ENCODE data around the gene MYL12B.

The MYL12B gene

DNA sequence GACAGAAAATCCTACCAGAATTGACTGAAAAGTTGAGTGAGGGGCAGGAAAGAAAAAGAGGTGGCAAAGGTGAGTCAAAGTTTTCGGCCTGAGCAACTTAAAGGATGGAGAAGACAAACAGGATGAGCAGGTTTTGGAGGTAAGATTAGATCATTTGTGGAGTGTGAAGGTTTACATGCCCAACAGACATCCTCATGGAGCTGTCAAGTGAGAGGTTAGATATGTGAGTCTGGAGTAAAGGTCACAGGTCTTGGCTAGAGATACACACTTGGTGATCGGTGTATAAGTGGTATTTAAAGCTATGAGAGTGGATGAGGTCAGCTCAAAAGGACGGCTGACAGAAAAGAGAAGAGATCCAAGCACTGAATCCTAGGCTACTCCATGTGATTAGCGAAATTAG is 25.5 kb upstream of the MYL12B start:
- no peak for DNase-seq

DNA sequence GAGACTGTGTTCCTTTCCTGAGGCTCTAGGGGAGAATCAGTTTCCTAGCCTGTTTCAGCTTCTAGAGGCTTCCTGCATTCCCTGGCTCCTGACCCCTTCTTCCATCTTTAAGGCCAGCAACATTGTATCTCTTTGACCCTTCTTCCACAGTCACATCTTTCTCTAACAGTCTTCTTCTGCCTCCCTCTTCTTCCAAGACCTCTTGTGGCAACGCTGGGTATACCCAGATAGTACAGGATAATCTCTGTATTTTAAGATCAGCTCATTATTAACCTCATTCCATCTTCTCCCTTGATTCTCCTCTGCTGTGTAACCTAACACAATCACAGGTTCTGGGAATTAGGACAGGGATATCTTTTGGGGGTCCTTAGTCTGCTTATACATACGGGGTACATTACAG is 23.2 kb upstream of the MYL12B start:
- no peak for DNase-seq

DNA sequence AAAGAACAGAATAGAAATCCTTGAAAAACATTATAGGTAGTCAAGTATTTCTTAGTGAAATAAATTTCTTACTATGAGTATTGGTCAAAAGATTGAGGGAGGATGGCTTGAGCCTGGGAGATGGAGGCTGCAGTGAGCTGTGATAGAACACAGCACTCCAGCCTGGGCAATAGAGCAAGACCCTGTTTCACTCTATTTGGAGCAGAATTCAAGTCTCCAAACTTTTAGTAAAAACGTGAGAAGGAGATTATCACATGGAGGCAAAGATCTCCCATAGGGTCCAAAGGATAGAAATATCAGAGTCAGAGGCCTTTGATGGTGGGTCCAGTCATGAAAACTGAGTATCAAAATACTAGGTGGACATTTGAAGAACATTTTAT is 16.8 kb upstream of the MYL12B start:
- no peak for DNase-seq

DNA sequence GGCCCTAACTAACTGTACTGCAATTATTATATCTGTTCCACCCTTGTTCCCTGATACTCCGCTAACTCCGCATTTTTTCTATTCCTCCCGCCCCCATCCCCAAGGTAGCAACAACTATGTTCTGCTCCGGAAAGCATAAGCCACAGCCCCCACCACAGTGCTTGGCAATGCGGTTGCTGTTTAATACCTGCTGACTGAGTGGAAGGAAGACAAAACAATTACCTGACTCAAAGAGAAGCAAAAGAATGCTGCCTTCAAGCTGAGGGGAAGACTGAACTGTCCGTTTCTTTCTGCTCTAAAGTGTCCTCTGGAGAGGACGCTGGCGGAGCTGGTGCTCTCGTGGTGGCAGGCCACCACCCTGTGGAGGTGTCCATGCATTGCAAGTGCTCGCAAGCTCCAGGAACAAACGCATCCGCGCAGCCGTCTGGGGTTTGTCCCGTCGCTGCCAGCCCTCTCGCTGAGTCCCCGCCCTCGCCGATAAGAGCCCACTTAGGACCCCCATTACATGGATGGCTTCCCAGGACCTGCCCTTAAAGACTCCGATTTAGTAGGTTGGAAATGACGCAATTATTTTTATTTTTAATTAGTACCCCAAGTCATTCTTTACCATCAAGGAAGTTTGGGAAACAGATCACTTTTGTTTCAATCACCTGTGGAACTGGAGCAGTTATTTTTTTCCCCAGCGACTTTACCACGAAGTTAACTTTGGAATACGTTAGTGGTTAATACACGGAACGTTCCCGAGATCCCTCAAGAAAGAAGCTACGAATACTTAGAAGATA is 15.9 kb upstream of the MYL12B start:
- DNase-seq: peak; percentile 50

DNA sequence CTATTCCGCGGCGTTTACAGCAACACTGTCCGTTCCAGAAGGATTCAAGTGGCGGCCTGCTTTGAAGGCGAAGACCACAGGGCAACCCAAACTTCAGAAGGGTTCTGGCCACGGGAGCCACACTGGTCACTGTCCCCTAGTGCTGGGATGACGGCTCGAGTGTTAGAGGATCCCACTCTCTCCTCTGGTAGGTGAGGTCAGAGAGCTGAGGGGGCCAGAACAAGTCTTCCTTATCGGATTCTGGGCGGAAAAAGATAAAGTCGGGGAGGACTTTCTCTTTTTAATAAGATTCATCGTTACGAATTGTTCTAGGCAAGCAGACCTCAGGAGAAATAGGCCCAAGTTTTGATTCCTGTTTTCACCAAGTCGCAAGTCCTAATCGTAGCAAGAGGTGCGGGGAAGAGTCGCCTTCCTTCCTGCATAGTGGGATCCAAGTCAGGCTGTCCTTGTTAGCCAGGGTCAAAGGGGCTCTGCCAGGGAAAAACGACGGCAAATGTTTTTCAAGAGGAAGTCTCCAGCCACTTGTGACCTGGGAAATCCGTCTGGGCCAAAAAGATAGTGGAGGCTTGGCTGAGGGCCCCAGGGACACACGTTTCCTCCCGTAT is 15.2 kb upstream of the MYL12B start:
- DNase-seq: no peak

DNA sequence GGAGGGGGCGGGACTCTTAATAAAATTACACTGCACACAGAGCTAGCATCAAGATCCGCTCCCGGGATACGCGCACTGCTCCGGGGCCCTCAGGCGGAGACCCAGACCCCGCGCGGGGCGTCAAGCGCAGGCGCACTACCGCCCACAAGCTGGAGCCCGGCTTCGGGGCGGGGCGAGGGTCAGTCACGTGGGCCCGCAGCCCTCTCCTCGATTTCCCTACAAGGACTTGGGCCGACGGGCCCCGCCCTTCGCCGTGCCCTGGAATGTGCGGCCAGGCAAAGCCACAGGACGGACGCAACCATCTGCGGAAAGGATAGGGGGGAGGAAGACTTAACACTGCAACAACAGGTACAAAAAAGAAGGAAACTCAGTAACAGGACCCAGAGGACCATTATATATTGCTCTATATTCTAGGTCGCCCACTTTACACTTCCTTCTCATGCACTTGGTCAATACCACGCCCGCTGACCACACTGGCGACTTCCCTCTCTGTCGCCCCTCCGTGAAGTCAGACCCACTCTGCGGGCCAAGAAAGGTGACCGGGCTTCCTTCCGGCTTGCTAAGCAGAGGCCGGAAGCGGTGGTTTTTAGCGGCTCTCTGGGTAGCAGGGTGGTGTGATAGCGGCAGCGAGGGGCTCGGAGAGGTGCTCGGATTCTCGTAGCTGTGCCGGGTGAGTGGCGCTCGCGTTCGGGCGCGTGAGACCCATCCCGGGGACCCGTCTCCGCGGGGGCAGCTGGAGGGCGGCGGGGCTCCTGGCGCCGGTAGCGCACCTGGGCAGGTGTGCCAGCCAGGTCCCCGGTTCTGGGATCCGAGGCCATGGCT is 14.5 kb upstream of the MYL12B start, which contains the start of gene MYL12A:
Gene MYL12A, plus strand, starts transcription at position 562 of the 822 bp plus-strand sequence. CDS start 5,447 bp downstream, outside the sequence.
- peak; percentile 96 for DNase-seq

DNA sequence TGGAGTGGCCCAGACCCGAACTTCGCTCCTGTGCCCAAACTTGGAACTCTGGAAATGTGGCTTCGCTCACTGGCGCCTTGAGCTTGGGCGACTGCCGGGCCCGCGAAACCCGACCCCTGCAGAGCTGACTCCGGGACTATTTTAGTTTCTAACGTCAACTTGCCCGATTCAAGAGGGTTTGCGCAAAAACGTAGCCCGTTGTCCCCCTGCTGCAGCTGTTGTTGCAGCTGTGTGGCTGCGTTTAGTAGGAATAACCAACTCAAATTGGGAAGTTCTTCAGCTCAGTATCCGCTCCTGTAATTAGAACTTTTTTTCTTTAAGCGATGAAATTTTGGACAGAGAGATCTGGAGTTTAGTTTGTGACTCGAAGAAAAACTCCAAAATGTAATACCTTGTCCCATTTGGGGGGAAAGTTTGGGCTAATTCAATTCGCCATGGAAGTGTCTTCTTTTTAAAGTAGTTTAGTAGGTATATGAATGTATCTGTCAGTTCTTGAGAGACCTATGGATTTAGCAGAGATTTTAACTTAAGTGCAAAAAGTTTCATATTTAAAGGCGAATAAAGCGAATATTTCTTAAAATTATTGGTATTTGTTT is 13.8 kb upstream of the MYL12B start:
- no peak for DNase-seq

DNA sequence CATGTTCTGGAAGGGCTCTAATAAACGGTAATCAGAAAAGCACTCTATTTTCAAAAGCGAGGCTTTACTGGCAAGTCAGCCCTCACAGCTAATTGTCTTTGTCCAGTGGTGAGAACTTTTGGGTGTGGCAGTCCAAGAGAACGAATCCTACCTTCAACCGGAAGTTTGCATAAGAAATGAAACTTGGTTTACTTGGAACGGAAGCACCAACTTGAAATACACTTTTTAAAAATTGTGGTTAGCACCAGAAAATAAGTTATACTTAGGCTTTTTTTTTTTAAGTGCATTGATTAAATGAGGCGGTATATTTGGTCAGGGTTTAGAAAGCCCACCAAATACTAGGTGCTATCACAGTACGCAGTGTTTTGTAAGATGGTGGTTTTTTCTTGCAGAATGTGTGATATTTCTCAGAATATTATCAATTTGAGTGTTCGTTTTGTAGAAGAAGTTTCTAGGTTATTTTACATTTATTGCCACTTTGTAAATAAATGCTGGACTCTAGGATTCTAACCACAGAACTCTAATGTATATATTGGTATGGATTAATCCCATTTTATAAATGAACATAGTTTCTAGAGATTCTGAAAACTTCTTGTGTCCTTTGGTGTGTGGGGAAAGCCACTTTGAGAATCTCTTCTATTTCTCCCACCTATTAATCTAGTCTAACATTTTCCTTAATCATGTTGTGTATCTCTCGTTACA is 13.1 kb upstream of the MYL12B start:
- no peak for DNase-seq

DNA sequence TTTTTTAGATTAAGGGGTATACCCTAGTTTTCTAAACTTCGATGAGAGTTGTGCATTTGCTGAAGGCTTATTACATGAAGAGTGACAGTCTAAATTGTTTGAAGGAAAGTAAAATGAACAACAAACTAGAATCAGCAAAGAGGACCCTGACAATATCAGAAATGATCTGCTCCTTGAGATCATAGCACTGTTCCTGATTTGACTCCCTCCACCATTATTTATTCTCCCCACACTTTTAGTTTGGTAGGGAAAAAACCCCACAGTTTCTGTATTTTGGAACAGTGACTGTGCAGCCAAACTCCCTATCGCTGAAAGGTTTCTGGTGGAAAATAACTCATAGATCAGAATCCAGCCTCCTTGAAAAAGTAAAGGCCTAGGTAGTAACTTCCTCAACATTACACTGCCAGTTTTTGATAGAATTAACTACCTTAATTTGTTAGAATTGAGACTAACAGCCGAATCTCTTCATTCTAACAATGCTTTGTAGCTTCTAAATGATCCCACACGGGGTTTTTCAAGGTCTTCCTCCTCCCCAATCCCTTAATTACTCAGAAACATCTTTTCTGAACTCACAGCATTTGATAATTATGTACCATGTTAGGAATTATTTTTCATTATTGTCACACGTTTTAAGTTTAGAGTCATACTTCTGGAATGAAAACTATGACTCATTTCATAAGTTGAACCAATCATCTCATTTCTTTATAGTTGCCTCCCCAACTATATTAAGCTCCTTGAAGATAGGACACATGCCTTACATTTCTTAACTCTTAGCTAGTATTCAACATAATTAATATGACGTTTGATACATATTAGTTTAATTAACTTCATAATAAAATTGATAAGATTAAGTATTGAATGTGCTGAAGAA is 11.5 kb upstream of the MYL12B start:
- DNase-seq: no peak

DNA sequence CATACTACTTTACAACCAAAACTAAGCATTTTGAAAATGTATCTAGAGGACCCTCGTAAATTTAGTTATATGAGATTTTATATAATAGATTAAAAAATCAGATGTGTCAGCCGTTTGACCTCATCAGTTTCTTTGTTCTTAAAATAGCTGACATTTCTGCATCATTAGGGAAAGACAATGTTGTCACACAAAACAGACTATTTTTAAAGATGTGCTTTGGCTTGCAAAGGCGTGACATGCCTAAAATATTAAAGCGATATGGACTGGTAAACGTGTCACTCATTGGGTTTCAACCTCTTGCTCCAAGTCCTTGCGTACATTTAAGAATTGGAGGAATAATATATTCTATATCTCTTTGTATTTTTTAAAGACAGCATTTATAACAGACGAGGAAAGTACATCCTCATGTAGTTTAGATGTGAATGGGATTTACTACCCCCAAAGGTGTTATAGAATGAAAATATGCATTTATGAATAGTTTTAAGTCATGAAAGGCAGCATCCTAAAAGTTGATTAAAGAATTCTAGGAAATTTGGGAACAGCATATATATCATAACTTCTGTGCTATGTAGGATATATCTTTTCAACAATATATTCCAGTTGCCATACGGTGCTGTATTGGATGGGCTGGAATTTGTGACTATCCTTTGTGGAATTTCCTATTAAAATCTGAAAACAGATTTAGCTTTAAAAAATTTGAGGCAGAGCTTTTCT is 10.5 kb upstream of the MYL12B start:
- DNase-seq: no peak

DNA sequence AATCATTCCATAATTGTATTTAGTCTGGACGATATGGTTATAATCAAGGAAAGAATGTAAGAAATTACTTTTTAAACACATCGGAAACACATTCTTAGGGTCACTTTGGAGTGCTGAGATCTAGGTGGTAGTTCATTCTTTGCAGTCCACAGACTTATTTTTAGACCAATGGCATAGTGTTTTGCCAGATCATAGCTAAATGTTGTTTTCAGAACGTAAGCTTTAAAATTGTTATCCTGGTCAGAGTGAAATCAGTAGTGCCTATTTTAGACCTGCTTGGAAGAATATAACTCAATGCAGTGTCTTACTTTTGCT is 10.0 kb upstream of the MYL12B start:
- DNase-seq: no peak

DNA sequence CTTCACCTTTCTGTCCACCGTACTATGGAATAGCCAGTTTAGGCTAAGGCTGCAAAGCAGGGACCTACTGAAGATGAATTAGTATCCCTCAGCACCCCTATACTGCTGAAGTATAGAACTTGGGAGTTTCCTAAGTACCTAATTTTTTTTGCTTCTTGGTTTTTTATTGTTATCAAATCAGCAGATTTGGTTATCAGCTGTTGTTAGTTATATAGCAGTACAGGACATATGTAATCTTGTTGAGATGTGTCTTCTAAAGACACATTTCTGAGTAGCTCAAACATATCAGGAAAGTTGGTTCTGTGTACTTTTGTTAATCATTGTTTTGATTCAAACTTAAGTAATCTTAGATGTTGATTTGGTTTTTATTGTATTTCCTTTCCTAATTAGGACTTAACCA is 9.1 kb upstream of the MYL12B start:
- DNase-seq: no peak

DNA sequence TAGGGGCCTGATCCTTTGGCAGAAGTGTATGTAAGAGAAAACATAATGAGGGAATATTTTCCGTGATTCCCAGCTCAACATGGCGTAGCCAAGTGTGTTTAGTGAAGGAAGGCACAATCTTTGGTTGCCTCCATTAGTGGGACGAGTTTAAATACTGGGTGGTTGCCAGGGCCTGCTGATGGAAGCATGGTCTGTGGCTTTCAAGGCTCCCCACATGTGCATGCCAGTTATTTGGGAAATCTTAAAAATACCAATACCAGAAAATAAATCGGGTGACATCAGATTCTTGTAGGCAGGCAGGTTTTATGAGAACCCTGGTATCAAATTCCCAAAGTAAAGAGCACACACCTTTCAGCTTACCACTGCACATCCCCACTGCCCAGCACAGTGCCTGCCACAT is 7.2 kb upstream of the MYL12B start:
- DNase-seq: no peak

DNA sequence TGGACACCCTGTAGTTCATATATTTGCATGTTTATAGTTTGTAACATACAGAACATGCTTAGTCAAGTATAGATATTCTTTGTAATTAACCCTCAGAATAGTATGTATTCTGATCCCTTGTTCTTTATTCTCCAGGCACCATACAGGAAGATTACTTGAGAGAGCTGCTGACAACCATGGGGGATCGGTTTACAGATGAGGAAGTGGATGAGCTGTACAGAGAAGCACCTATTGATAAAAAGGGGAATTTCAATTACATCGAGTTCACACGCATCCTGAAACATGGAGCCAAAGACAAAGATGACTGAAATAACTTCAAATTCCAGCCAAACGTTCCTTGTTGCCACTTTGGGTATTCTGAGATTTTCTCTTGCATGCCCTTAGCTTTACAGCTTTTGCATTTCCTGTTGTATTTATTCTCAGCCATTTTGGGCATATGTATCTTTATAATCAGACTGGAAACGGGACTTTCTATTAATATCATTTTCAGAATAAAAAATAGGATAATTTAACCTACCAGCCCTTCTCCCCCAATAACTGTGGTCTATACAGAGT is 6.2 kb upstream of the MYL12B start:
- no peak for DNase-seq

DNA sequence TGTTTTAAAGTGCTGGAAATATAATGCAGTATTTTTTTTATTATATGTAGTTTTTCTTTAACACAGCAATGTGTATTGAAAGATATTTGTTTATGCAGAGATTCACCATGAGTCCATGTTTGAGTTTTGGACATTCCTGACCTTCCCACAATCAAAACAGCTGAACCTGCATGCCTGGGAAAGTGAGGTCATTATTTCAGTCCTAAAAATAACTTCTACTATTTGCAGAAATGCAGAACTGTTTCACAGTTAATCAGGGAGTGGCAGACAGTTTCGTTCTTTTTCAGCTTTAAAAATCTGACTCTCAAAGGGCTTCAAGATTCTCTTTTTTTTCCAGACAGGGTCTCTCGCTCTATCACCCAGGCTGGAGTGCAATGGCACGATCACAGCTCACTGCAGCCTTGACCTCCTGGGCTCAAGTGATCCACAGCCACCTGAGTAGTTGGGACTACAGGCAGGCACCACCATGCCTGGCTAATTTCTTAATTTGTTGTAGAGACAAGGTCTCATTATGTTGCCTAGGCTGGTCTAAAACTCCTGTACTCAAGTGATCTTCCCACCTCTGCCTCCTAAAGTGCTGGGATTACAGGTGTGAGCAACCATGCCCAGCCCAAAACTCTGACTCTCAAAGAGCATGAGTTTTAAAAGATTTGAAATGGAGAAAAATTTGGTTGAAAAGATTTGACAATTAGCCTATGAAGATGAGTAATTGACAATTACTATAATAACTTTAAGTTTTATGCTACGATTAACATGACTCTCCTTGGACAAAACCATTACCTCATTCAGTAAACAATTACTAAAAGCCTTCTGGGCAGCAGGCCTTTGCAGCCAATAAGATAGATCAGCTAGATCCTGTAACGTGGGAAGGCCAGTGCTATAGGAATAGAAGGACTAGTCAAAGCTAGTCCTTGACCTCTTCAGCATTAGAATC is 5.0 kb upstream of the MYL12B start:
- no peak for DNase-seq

DNA sequence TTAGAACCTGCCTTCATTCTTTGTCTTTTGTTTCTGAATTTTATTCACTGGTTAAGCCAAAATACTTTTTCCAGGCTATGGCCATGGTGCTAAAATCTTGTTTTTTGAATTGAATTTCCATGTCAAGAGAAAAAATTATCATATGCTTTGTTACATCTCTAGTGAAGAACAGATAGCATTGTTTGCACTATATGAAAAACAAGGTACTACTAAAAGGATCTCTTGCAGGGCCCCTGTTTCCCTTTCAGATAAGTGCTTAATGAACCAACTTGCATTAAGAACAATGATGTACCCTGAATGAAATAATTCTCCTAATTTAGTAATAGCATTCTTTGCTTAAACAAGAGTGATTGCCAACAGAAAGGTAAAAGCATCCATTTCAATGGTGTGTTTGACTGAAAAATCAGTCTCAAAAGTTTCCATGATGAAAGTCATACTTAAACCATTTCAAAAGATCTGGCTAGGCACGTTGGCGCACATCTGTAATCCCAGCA is 4.3 kb upstream of the MYL12B start:
- no peak for DNase-seq

DNA sequence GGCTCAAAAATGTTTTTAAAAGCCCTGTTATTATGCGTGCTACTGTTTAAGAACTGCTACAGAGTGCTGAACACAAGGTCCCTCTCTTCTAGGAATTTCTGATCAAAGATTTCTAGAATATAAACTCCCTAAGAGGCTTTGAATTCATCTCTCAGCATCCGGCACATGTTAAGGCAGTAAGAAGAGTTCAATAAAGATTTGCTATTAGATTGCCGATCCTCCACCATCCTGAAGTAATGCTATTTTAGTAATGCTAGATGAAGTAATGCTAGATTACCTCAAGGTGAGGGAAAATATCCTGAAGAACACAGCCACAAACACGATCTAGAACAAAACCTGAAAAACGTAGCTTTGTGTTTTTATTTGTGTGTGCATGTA is 949 bp upstream of the MYL12B start:
- DNase-seq: no peak

DNA sequence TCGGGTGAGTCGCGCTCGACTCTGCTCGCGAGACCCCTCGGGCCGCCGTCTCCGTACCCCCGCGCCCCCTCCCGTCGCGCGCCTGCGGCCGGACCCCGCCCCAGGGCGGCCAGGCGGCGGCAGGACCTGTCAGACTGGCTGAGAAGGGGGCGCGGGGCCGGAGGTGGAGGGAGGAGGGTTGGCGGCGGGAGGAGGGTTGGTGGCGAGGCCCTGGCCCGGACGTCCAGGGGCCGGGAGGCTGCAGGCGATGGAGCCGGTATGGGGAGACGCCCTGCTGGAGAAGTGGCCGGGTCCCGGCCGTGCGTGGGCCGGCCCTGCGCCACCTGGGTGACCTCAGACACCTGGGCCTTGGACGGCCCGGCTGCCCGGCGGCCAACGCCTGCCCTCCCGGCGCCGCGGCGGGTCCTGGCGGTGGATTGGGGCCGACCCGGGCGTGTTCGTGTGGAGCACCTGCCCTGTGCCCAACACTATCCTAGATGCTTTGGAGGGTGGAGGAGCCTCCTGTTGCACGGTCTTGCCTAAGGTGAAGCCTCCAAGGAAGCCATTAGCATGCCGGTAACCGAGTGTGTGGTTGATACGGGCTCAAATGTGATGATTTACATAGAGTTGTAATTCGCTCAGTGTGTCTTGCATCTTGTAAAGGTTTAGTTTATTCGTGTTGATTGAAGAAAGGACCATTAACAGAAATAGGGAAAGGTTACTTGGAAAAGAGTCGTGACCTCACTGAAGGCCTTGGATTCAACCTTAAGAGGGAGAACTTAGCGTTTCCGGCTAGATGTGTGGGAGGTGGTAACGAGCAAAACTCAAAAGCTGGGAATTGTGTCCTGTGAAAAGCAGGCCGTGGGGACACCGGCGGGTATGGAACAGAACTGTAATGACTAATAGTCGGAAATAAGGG is 550 bp downstream of the MYL12B start:
- no peak for DNase-seq
